IPS DF 6.9 (cell line): ENCODE measurements around the gene ZMIZ1.

Source experiments
- DNase-seq: peaks from one replicate; pipeline ENCODE4 v3.0.0-alpha.2; 2013; ENCODE audit warnings: low read depth, low spot score
- H3K27ac ChIP-seq: one replicate; pipeline ENCODE4 v1.5.1; 2013; ENCODE audit warnings: low read length, control low read depth
- H3K27me3 ChIP-seq: 2 replicates; pipeline ENCODE4 v1.6.1; 2013; ENCODE audit warnings: mild to moderate bottlenecking, low read length; ENCODE audit not compliant: control insufficient read depth, insufficient read depth
- H3K36me3 ChIP-seq: 2 replicates; pipeline ENCODE4 v1.6.1; 2013; ENCODE audit warnings: low read length; ENCODE audit not compliant: control insufficient read depth, insufficient read depth
- H3K4me1 ChIP-seq: 2 replicates; pipeline ENCODE4 v1.6.1; 2013; ENCODE audit warnings: low read length; ENCODE audit not compliant: control insufficient read depth, insufficient read depth
- H3K4me3 ChIP-seq: 2 replicates; pipeline ENCODE4 v1.5.1; 2013; ENCODE audit warnings: mild to moderate bottlenecking, low read length
- H3K9me3 ChIP-seq: 2 replicates; pipeline ENCODE4 v1.6.1; 2013; ENCODE audit warnings: low read length, inconsistent platforms; ENCODE audit not compliant: control insufficient read depth, insufficient read depth
- WGBS: extraction: QIAGEN DNeasy Blood & Tissue Kit; methylation state at CpG from one replicate; pipeline ENCODE4 v1.1.7; 2013; ENCODE audit warnings: mixed read lengths, missing lambda C conversion rate; ENCODE audit not compliant: insufficient read length, insufficient coverage; 5-methylcytosine and 5-hydroxymethylcytosine counted together

The ZMIZ1 gene

GRCh38 chr10:79283616-79284015, 214.8 kb downstream of the ZMIZ1 start:
- Histone ChIP-seq H3K27ac (no peak overlapping the region), H3K4me1 (peaks cover 1% of the 10 kb centered on the region; the same call in 1 of the 2 replicates), H3K4me3 (no peak overlapping the region), H3K27me3 (no peaks in the 10 kb centered on the region), H3K9me3 (no peaks in the 10 kb centered on the region), H3K36me3 (no peaks in the 10 kb centered on the region)
- no peak for DNase-seq
- WGBS: no CpG with 5 or more reads among the region's 3 CpGs

GRCh38 chr10:79284158-79284871, 215.5 kb downstream of the ZMIZ1 start:
- H3K27ac ChIP-seq: no peak overlapping the region
- no peaks in the 10 kb centered on the region for H3K9me3 ChIP-seq
- peaks cover 1% of the 10 kb centered on the region; the same call in 1 of the 2 replicates for H3K4me1 ChIP-seq
- H3K27me3 ChIP-seq: no peaks in the 10 kb centered on the region
- no peak for DNase-seq
- no peaks in the 10 kb centered on the region for H3K36me3 ChIP-seq
- no CpG with 5 or more reads among the region's 7 CpGs for WGBS
- H3K4me3 ChIP-seq: no peak overlapping the region

DNA sequence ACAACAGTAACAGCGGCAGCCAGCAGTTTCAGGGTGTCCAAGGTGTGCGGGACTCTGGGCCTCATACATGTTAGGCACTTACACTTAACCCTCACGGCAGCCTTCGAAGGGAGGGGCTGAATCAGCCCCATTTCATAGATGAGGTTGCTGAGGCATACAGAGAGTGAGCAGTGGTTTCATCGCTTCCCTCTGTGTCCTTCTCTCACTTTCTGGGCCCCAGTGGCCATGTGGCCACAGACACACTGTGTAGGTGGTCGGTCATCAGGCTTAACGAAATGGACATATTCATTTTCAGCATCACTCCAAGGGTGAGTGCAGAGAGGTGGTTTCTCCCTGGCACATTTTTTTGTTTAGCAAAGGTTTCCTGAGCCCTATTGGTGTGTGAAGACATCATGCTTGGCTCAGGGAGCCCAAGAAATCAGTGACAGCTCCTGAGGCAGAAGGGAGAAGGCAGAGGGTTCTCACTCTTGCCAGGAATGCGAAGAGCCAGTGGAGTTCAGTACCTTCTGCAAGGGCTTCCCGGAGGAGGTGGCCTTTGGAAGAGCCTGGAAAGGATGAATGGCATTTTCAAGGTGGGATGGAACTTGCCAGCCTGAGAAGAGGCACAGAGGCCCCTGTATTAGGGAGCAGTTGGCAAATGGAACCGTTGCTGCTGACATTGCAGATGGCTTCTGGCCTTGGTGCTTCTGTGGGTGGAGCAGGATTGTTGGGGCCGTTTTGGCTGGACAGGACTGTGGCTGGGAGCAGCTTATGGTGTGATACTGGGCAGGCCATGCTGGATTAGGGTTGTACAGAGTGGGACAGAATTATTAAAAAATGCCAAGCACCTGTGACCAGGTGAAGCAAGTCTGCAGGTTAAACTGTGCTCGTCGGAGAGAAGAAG, 216.8 kb downstream of the ZMIZ1 start:
- DNase-seq: no peak
- no peak overlapping the region for H3K4me3 ChIP-seq
- no peak overlapping the region for H3K27ac ChIP-seq
- no peaks in the 10 kb centered on the region for H3K27me3 ChIP-seq
- peaks cover 1% of the 10 kb centered on the region; the same call in 1 of the 2 replicates for H3K4me1 ChIP-seq
- no peaks in the 10 kb centered on the region for H3K9me3 ChIP-seq
- WGBS: no CpG with 5 or more reads among the region's 13 CpGs
- no peaks in the 10 kb centered on the region for H3K36me3 ChIP-seq

GRCh38 chr10:79286318-79286951, 217.7 kb downstream of the ZMIZ1 start:
- no CpG with 5 or more reads among the region's 23 CpGs for WGBS
- peaks cover 1% of the 10 kb centered on the region; the same call in 1 of the 2 replicates for H3K4me1 ChIP-seq
- peaks cover 3% of the 10 kb centered on the region; the same call in 1 of the 2 replicates for H3K36me3 ChIP-seq
- no peak overlapping the region for H3K4me3 ChIP-seq
- H3K27me3 ChIP-seq: no peaks in the 10 kb centered on the region
- DNase-seq: no peak
- H3K9me3 ChIP-seq: no peaks in the 10 kb centered on the region
- no peak overlapping the region for H3K27ac ChIP-seq

DNA sequence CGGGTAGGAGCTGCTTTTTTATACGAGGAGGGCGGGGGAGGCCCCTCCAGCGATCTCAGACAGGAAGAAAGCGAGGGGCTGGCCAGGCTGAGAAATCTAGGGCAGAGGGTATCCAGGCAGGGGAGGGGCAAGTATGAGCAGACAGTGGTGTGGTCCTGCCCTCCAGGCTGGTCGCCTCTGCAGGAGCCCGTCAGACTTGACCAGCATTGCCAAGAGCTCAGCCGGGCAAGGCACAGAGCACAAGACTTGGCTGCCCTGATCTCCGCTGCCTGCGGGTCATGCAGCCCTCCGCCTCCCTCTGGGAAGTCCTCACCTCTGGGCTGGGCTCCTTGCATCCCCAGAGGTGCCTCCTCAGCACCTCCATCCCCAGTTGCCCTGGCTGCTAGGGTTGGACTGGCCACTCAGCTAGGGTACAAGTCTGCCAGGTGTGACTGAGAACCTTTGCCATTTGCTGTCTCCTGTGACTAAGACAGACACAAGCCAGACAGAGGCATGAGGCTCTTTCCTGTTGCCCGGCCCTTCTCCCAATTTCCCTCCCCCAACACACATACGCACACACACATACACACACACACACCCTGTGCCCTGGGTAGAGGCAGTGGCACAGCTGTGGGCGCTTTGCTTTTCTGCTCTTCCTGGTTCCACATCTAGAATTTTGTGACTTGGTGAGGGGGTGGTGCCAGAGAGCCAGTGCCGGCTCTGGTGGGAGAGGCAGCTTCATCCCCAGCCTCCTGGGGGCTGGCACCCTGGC, 219.4 kb downstream of the ZMIZ1 start:
- no peak overlapping the region for H3K4me3 ChIP-seq
- H3K4me1 ChIP-seq: no peaks in the 10 kb centered on the region; the same call in 1 of the 2 replicates

GRCh38 chr10:79289801-79290200, 221.0 kb downstream of the ZMIZ1 start:
- Histone ChIP-seq H3K4me1 (no peaks in the 10 kb centered on the region; the same call in 1 of the 2 replicates), H3K36me3 (peaks cover 3% of the 10 kb centered on the region; the same call in 1 of the 2 replicates), H3K27me3 (no peaks in the 10 kb centered on the region), H3K4me3 (no peak overlapping the region), H3K9me3 (no peaks in the 10 kb centered on the region), H3K27ac (no peak overlapping the region)
- DNase-seq: no peak
- no CpG with 5 or more reads among the region's 6 CpGs for WGBS

More for the DNA sequence above, 219.4 kb downstream of the ZMIZ1 start:
- no CpG with 5 or more reads among the region's 15 CpGs for WGBS
- Histone ChIP-seq H3K27ac (no peak overlapping the region), H3K9me3 (no peaks in the 10 kb centered on the region), H3K27me3 (no peaks in the 10 kb centered on the region), H3K36me3 (peaks cover 3% of the 10 kb centered on the region; the same call in 1 of the 2 replicates)
- no peak for DNase-seq

GRCh38 chr10:79292026-79292766, 223.4 kb downstream of the ZMIZ1 start:
- Histone ChIP-seq H3K27me3 (no peaks in the 10 kb centered on the region), H3K9me3 (no peaks in the 10 kb centered on the region), H3K27ac (no peak overlapping the region), H3K4me1 (no peaks in the 10 kb centered on the region), H3K4me3 (no peak overlapping the region), H3K36me3 (peaks cover 3% of the 10 kb centered on the region)
- WGBS: no CpG with 5 or more reads among the region's 14 CpGs
- no peak for DNase-seq

DNA sequence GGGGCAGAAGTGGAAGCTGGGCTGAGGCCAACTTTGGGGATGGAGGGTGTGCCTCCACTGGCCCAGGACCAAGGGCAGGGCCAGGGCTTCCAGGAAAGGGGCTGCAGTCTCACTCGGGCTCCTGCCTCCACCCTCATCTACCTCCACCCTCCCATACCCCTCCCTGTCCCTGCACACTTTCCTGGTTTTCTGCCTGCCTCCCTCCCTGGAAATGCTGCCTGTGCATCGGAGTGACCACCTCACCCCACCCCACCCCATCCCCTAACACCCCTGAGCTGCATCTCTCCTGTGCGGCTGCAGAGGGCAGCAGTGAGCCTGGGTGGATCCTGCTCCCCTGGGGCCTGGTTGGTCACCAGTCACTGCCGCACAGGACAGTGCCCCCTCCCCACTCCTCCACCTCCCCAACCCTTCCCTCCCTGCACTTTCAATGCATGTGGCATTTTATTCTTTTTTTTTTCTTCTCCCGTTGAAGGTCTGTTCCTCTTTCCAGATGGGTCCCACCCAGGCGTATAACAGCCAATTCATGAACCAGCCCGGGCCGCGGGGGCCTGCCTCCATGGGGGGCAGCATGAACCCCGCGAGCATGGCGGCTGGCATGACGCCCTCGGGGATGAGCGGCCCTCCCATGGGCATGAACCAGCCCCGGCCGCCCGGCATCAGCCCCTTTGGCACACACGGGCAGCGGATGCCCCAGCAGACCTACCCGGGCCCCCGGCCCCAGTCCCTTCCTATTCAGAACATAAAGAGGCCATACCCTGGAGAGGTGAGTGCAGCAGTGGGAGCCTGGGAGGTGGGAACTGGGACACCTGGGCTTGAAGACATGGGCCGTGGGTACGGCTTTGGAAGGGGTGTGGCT, 224.4 kb downstream of the ZMIZ1 start:
- H3K27ac ChIP-seq: no peak overlapping the region
- peaks cover 3% of the 10 kb centered on the region for H3K36me3 ChIP-seq
- no peaks in the 10 kb centered on the region for H3K27me3 ChIP-seq
- no peaks in the 10 kb centered on the region for H3K4me1 ChIP-seq
- DNase-seq: peak; percentile 39
- no peak overlapping the region for H3K4me3 ChIP-seq
- no CpG with 5 or more reads among the region's 24 CpGs for WGBS
- no peaks in the 10 kb centered on the region for H3K9me3 ChIP-seq
